ENCODE measurements around the gene THSD4. TPM values are rescaled to one million over a fixed set of nuclear protein-coding genes. Genes with fewer than 3 reads are reported as not detected.

Gene THSD4
- total and polyA plus RNA-seq, 2 donors (not counting 1 experiment from before 2014, with no cell fraction given), result 43.1 to 95.5 TPM

DNA sequence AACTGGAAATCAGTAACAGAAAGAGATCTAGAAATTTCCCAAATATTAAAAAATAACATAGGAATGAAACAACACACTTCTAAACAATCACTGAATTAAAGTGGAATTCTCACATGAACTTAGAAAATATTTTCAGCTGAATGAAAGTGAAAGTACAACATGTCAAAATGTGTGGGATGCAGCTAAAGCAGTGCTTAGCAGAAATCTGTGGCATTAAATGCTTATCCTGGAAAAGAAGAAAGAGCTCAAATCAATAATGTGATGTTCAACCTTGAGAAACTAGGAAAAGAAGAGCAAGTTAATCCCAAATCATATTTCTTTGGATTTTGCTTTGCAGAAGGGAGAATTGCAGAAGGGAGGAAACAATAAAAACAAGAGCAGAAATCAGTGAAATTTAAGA is 596.9 kb downstream of the THSD4 start:
- no peaks in the 10 kb centered on the region for H4K20me1 ChIP-seq (ENCODE audit: control insufficient read depth, extremely low read depth, insufficient read depth, low read length)
- no peak overlapping the region for H3K27ac ChIP-seq (ENCODE audit: insufficient read depth, low read length)
- peaks cover 18% of the 10 kb centered on the region for H3K4me1 ChIP-seq (ENCODE audit: control insufficient read depth, extremely low read depth, insufficient read depth, low read length)
- no peaks in the 10 kb centered on the region for H3K79me2 ChIP-seq (ENCODE audit: control insufficient read depth, insufficient read depth, low read length)
- H2AFZ ChIP-seq (ENCODE audit: low read length), result no peak overlapping the region
- no peak for DNase-seq (ENCODE audit: low read depth in 2 of 2)
- no peaks in the 10 kb centered on the region for H3K27me3 ChIP-seq (ENCODE audit: control insufficient read depth, insufficient read depth, low read length)
- no peak overlapping the region for H3K4me3 ChIP-seq (replicated peaks in 1 of 4; ENCODE audit: control extremely low read depth in 1 of 4, insufficient read depth in 1 of 4, low read depth in 3 of 4, low read length in 4 of 4)
- peak overlapping the region; percentile 60 for H3K4me2 ChIP-seq (ENCODE audit: extremely low read depth, insufficient read depth, low read length)
- H3K9ac ChIP-seq (ENCODE audit: insufficient read depth, low read length), result no peak overlapping the region
- H3K9me3 ChIP-seq (ENCODE audit: control insufficient read depth, insufficient read depth, low read depth, low read length), result no peaks in the 10 kb centered on the region
- no peak for TF ChIP-seq EZH2 (IDR thresholded peaks at IDR 0.05; ENCODE audit: low read length, missing control alignments)
- TF ChIP-seq CTCF (conservative IDR thresholded peaks at IDR 0.05 in 1 of 2, IDR thresholded peaks at IDR 0.05 in 1 of 2; ENCODE audit: low read depth in 1 of 2, low read length in 2 of 2), result no peak
- H3K36me3 ChIP-seq (ENCODE audit: control insufficient read depth, insufficient read depth, low read length), result no peaks in the 10 kb centered on the region

DNA sequence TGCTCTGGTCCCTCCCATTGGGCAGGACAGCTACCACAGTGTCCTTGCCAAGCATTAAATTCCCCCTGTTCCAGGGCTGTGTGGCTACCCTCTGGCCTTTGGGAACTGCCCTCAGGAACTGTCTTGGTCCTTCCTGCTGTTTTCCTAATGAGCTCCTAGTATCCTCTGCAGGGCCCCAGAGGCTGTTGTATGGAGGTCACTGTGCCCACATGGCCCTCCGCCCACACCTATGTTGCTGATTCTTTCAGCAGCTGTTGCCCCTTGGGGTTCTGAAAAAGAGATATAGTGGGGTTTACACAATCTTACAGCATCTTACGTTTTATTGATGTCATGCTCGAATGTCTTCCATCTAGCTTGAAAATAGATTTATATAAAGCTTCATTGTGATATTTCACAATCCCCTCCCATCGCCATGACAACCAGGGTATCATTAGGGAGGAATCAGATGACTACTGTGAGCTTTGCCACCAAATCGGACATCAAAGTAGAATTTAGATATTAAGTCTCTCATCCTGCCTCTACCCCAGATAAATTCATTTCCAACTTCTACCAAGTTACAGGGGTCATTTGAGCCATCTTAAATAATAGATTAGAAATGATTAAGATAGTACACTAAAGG is 598.0 kb downstream of the THSD4 start:
- Histone ChIP-seq H3K4me1 (ENCODE audit: control insufficient read depth, extremely low read depth, insufficient read depth, low read length) (peaks cover 14% of the 10 kb centered on the region), H4K20me1 (ENCODE audit: control insufficient read depth, extremely low read depth, insufficient read depth, low read length) (no peaks in the 10 kb centered on the region)

DNA sequence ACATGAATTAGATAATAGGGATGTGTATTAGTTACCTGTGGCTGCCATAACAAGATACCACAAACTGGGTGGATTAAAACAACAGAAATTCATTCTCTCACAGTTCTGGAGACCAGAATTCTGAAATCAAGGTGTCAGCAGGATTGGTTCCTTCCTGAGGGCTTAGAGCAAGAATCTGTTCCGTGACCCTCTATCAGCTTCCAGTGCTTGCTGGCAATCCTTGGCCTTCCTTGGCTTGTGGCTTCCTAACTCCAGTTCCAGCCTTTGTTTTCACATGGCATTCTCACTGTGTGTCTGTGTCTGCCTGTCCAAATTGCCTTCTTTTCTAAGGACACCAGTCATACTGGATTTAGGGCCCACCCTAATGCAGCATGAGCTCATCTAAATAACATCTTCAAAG is 600.6 kb downstream of the THSD4 start:
- Histone ChIP-seq H4K20me1 (ENCODE audit: control insufficient read depth, extremely low read depth, insufficient read depth, low read length) (no peaks in the 10 kb centered on the region), H3K4me2 (ENCODE audit: extremely low read depth, insufficient read depth, low read length) (no peak overlapping the region), H3K27me3 (ENCODE audit: control insufficient read depth, insufficient read depth, low read length) (no peaks in the 10 kb centered on the region), H2AFZ (ENCODE audit: low read length) (no peak overlapping the region), H3K9me3 (ENCODE audit: control insufficient read depth, insufficient read depth, low read depth, low read length) (no peaks in the 10 kb centered on the region), H3K4me3 (replicated peaks in 1 of 4; ENCODE audit: control extremely low read depth in 1 of 4, insufficient read depth in 1 of 4, low read depth in 3 of 4, low read length in 4 of 4) (no peak overlapping the region), H3K27ac (ENCODE audit: insufficient read depth, low read length) (no peak overlapping the region), H3K79me2 (ENCODE audit: control insufficient read depth, insufficient read depth, low read length) (no peaks in the 10 kb centered on the region), H3K4me1 (ENCODE audit: control insufficient read depth, extremely low read depth, insufficient read depth, low read length) (peaks cover 3% of the 10 kb centered on the region), H3K9ac (ENCODE audit: insufficient read depth, low read length) (no peak overlapping the region), H3K36me3 (ENCODE audit: control insufficient read depth, insufficient read depth, low read length) (no peaks in the 10 kb centered on the region)
- TF ChIP-seq EZH2 (IDR thresholded peaks at IDR 0.05; ENCODE audit: low read length, missing control alignments), result no peak
- no peak for TF ChIP-seq CTCF (conservative IDR thresholded peaks at IDR 0.05 in 1 of 2, IDR thresholded peaks at IDR 0.05 in 1 of 2; ENCODE audit: low read depth in 1 of 2, low read length in 2 of 2)
- DNase-seq (ENCODE audit: low read depth in 2 of 2), result no peak

More for the DNA sequence above, 598.0 kb downstream of the THSD4 start:
- H2AFZ ChIP-seq (ENCODE audit: low read length), result no peak overlapping the region
- no peaks in the 10 kb centered on the region for H3K36me3 ChIP-seq (ENCODE audit: control insufficient read depth, insufficient read depth, low read length)
- no peak overlapping the region for H3K9ac ChIP-seq (ENCODE audit: insufficient read depth, low read length)
- no peaks in the 10 kb centered on the region for H3K9me3 ChIP-seq (ENCODE audit: control insufficient read depth, insufficient read depth, low read depth, low read length)
- no peak overlapping the region for H3K27ac ChIP-seq (ENCODE audit: insufficient read depth, low read length)
- DNase-seq (ENCODE audit: low read depth in 2 of 2), result no peak
- no peaks in the 10 kb centered on the region for H3K79me2 ChIP-seq (ENCODE audit: control insufficient read depth, insufficient read depth, low read length)
- TF ChIP-seq EZH2 (IDR thresholded peaks at IDR 0.05; ENCODE audit: low read length, missing control alignments) (no peak), CTCF (conservative IDR thresholded peaks at IDR 0.05 in 1 of 2, IDR thresholded peaks at IDR 0.05 in 1 of 2; ENCODE audit: low read depth in 1 of 2, low read length in 2 of 2) (no peak)
- no peak overlapping the region for H3K4me2 ChIP-seq (ENCODE audit: extremely low read depth, insufficient read depth, low read length)
- no peak overlapping the region for H3K4me3 ChIP-seq (replicated peaks in 1 of 4; ENCODE audit: control extremely low read depth in 1 of 4, insufficient read depth in 1 of 4, low read depth in 3 of 4, low read length in 4 of 4)
- H3K27me3 ChIP-seq (ENCODE audit: control insufficient read depth, insufficient read depth, low read length), result no peaks in the 10 kb centered on the region

Measured in fibroblast of lung (primary cell).